Measurements from ENCODE around the gene VASH1. TPM values are rescaled to one million over a fixed set of nuclear protein-coding genes. Genes with fewer than 3 reads are reported as not detected.

Gene VASH1
- total RNA-seq, 2 donors from 2014 or later = 10.3 to 19.8 TPM

DNA sequence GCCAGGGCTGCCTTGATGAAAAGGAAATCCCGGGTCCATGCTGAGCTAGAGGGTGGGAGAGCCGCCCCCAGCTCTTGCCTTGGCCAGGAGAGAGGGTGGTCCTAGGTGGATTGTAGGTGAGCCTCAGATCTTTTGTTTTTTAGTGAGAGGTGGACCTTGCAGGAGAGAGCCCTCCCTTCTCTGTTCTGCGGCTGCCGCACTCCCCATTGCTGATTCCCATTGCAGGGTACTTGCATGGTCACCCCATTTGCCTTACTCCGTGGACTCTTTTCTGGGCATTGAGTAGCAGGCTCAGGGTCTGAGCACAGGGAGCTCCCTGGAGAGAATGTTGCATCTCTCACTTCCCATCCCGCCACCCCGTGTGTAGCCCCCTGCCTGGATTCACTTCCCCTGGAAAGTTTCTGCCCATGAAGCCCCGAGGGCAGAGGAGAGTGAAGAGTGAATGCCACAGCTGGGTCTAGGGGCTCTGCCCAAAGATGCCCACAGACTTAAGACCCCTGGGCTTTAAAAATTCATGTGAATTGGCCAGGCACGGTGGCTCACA, 10.2 kb downstream of the VASH1 start:
- no peaks in the 10 kb centered on the region for H3K36me3 ChIP-seq (ENCODE audit: control insufficient read depth, insufficient read depth, low read length)
- no peak overlapping the region for H3K4me3 Mint-ChIP-seq
- H3K9me3 Mint-ChIP-seq = no peaks in the 10 kb centered on the region
- H3K4me1 ChIP-seq (ENCODE audit: control insufficient read depth, insufficient read depth, low read length) = peaks cover 6% of the 10 kb centered on the region
- H3K9me3 ChIP-seq (ENCODE audit: control insufficient read depth, low read length) = no peaks in the 10 kb centered on the region
- no peaks in the 10 kb centered on the region for H3K27me3 ChIP-seq (ENCODE audit: control insufficient read depth, insufficient read depth, low read length, poor library complexity, severe bottlenecking)
- H3K27me3 Mint-ChIP-seq (ENCODE audit: insufficient read depth) = peaks cover 7% of the 10 kb centered on the region
- peaks cover 20% of the 10 kb centered on the region for H3K4me1 Mint-ChIP-seq
- no peak overlapping the region for H3K9ac ChIP-seq (ENCODE audit: extremely low read depth, low read length, poor library complexity, severe bottlenecking)
- 92 to 95% methylated on average over 4 to 9 of the region's 9 CpGs for WGBS, 2 experiments (ENCODE audit: insufficient coverage in 1 of 2, insufficient read length in 1 of 2)
- TF ChIP-seq, protein P1, sequence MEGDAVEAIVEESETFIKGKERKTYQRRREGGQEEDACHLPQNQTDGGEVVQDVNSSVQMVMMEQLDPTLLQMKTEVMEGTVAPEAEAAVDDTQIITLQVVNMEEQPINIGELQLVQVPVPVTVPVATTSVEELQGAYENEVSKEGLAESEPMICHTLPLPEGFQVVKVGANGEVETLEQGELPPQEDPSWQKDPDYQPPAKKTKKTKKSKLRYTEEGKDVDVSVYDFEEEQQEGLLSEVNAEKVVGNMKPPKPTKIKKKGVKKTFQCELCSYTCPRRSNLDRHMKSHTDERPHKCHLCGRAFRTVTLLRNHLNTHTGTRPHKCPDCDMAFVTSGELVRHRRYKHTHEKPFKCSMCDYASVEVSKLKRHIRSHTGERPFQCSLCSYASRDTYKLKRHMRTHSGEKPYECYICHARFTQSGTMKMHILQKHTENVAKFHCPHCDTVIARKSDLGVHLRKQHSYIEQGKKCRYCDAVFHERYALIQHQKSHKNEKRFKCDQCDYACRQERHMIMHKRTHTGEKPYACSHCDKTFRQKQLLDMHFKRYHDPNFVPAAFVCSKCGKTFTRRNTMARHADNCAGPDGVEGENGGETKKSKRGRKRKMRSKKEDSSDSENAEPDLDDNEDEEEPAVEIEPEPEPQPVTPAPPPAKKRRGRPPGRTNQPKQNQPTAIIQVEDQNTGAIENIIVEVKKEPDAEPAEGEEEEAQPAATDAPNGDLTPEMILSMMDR (conservative IDR thresholded peaks at IDR 0.05) = no peak
- H3K27ac ChIP-seq (ENCODE audit: low read depth, low read length) = no peak overlapping the region
- DNase-seq = peak; percentile 33
- H3K4me3 ChIP-seq (ENCODE audit: low read length) = no peak overlapping the region
- no peak overlapping the region for H3K27ac Mint-ChIP-seq
- H3K36me3 Mint-ChIP-seq (ENCODE audit: low read depth) = no peaks in the 10 kb centered on the region

DNA sequence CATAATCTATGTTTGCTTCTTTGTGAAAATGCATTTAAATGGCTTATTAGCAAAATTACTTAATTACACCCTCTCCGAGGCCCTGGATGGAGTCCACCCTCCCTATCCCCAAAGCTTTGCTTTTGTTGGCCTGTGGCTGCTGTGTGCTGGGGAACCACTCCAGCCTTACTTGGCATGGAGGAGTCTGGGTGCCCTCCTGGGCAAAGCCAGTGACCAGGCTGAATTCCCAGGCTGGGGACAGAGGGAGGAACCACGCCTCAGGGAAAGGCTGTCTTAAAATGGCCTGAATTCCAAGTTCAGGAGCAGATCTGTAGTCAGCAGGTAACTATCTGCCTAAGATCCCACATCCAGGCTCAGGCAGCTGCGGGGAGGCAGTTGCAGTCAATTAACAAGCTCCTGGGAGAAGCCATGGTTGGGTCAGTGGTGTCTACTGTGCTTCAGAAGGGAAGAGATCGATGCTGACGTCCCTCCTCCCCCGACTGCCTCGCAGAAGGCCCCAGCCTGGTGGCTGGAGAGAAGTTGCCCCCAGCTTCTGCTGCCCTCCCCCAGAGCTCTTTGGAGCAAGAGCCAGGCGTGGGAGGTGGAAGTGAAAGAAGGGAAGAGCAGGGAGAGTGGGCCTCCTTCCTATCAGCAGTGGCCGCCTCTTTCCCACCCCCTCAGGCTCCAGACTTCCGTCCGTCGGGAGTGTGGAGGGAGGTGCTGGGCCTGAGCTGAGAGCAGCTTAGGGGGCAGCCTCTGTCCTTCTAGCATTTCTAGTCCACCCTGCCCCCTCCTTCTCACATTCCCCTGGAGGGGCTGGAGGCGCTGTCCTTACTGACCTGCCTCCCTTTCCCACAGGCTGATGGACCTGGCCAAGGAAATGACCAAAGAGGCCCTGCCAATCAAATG, 11.3 kb downstream of the VASH1 start:
- peak; percentile 83 for DNase-seq
- Mint-ChIP-seq H3K4me3 (no peak overlapping the region), H3K27ac (peak overlapping the region; percentile 86)

DNA sequence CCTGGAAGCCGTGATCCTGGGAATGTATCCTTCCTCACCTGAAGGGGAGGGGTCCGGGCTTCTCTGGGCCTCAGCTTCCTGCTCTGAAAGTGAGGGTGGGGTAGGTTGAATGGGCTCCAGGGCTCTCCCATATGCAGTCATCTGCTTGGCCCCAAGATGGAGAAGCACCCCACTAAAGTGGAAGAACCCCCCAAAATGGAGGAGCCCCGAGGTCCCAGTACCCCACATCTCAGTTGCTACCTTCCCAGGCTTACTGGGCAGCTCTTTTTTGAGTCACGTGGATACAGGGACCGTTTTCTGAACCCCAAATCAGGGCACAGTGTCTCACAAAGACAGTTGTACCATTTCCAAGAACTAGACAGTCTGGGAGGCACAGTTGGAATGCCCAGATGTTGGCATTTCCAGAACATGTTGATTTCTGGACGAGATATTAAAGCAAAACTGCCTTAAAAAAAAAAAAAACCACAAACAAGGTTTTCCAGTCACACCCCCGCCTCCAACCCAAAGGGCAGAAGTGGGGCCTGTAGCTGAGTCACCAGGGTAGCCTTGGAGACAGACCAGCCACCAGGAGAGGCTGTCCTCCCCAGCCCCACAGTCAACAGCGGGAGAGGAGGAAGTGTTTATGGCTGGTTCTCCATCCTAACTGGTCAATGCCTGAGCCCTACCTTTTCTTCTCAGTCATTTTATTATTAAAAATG, 12.1 kb downstream of the VASH1 start:
- Histone ChIP-seq H3K4me1 (ENCODE audit: control insufficient read depth, insufficient read depth, low read length) (peaks cover 6% of the 10 kb centered on the region), H3K27me3 (ENCODE audit: control insufficient read depth, insufficient read depth, low read length, poor library complexity, severe bottlenecking) (no peaks in the 10 kb centered on the region), H3K9ac (ENCODE audit: extremely low read depth, low read length, poor library complexity, severe bottlenecking) (no peak overlapping the region), H3K27ac (ENCODE audit: low read depth, low read length) (peak overlapping the region; percentile 2), H3K4me3 (ENCODE audit: low read length) (no peak overlapping the region), H3K36me3 (ENCODE audit: control insufficient read depth, insufficient read depth, low read length) (no peaks in the 10 kb centered on the region), H3K9me3 (ENCODE audit: control insufficient read depth, low read length) (no peaks in the 10 kb centered on the region)
- no peak overlapping the region for H3K4me3 Mint-ChIP-seq
- TF ChIP-seq, protein P1 (conservative IDR thresholded peaks at IDR 0.05) = no peak
- DNase-seq = peak; percentile 72
- H3K27me3 Mint-ChIP-seq (ENCODE audit: insufficient read depth) = peaks cover 3% of the 10 kb centered on the region
- H3K27ac Mint-ChIP-seq = peak overlapping the region; percentile 86
- H3K9me3 Mint-ChIP-seq = no peaks in the 10 kb centered on the region
- 66 to 82% methylated on average over 4 to 8 of the region's 8 CpGs for WGBS, 2 experiments (ENCODE audit: insufficient coverage in 1 of 2, insufficient read length in 1 of 2)
- H3K4me1 Mint-ChIP-seq = peaks cover 21% of the 10 kb centered on the region
- no peaks in the 10 kb centered on the region for H3K36me3 Mint-ChIP-seq (ENCODE audit: low read depth)

More for the DNA sequence above, 11.3 kb downstream of the VASH1 start:
- H3K36me3 ChIP-seq (ENCODE audit: control insufficient read depth, insufficient read depth, low read length) = no peaks in the 10 kb centered on the region
- no peaks in the 10 kb centered on the region for H3K9me3 ChIP-seq (ENCODE audit: control insufficient read depth, low read length)
- TF ChIP-seq, protein P1 (conservative IDR thresholded peaks at IDR 0.05) = no peak
- H3K4me1 ChIP-seq (ENCODE audit: control insufficient read depth, insufficient read depth, low read length) = peaks cover 6% of the 10 kb centered on the region
- no peak overlapping the region for H3K4me3 ChIP-seq (ENCODE audit: low read length)
- H3K36me3 Mint-ChIP-seq (ENCODE audit: low read depth) = no peaks in the 10 kb centered on the region
- 75 to 93% methylated on average over 3 to 10 of the region's 13 CpGs for WGBS, 2 experiments (ENCODE audit: insufficient coverage in 1 of 2, insufficient read length in 1 of 2)
- H3K27ac ChIP-seq (ENCODE audit: low read depth, low read length) = peak overlapping the region; percentile 80
- H3K9me3 Mint-ChIP-seq = no peaks in the 10 kb centered on the region
- no peaks in the 10 kb centered on the region for H3K27me3 ChIP-seq (ENCODE audit: control insufficient read depth, insufficient read depth, low read length, poor library complexity, severe bottlenecking)
- H3K9ac ChIP-seq (ENCODE audit: extremely low read depth, low read length, poor library complexity, severe bottlenecking) = no peak overlapping the region
- peaks cover 5% of the 10 kb centered on the region for H3K27me3 Mint-ChIP-seq (ENCODE audit: insufficient read depth)
- peaks cover 24% of the 10 kb centered on the region for H3K4me1 Mint-ChIP-seq
